Measurements from ENCODE around the gene GABRB3.

The GABRB3 gene

DNA sequence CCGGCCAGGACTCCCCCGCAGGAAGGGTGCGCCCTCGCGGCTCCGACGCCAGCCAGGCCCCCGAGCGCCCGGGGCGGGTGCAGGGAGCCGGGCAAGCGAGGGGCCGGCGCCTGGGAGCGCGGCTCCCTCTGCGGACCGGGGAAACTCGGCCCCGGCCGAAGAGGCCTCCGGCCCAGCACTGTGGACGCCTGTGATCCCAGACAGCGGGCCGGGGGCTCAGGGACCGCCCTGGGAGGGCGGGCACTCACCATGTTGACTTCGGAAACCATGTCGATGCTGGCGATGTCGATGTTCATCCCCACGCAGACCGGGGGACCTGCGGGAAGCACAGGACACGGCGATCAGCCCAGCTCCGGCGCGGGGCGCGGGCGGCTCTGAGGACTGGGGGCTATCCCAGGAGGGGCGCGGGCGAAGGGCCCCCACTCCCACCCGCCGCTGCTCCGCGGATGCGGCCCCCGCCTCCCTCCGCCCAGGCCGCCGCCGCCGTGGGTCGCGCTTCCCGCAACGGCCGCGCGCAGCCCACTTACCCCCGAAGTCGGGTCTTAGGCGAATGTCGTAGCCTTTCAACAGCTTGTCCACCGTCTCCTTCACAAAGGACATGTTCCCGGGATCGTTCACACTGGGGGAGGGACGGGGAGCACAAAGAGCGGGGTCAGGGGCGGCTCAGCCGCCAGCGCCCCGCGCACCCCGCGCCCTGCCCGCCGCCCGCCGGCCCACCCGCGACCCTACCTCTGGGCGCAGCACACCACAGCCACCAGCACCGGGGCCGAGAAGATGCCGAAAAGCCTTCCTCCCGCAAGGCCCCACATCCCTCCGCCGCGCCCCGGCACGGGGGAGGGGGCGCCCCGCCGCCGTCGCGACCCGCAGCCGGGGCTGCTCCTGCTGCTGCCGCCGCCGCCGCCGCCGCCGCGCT, at the start of gene GABRB3:
TSS of gene GABRB3 (minus strand) at position 913 of the 913 bp plus-strand sequence.
- DNase-seq (ENCODE audit: low spot score), result no peak

DNA sequence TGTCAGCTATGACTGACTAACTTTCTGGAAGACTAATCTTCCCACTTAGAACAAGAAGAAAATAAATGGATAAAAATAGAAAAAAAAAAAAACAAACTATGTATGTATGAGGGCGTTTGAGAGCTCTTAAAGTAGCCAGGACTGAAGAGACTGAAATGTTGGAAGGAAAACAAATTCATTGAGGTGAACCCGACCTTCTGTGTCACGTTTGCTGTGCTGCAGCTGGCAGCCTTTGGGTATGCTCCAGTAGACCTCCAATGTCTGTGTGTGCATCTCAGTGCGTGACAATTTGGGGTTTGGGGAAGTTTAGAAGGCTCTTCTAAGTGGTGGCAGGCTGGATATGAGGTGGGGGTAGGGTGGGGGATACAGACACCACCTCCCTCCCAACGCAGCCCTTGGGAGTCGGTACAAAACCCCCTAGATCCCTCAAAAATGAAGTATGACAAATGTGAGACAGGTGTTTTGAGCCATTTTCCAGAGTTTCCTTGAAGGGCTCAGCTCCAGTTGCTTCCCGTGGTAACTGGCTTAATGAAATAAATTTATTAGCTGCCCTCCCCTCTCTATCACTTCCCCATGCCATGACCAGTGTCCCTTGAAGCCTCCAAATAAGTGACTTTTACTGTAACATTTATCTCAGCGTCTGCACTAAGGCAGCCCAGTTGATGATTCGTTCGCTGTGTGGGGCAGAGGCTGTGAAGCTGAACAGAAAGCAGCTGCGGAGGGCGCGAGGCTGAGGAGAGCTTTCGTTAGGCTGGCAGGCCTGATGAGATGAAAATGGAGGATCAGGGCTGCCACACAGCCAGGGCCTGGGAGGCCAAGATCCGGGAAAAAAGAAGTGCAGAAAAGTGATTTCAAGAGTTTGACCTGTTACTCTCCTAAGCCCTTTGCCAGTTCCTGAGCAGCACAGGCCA, 34.9 kb upstream of the GABRB3 start:
- DNase-seq (ENCODE audit: low spot score), result no peak

DNA sequence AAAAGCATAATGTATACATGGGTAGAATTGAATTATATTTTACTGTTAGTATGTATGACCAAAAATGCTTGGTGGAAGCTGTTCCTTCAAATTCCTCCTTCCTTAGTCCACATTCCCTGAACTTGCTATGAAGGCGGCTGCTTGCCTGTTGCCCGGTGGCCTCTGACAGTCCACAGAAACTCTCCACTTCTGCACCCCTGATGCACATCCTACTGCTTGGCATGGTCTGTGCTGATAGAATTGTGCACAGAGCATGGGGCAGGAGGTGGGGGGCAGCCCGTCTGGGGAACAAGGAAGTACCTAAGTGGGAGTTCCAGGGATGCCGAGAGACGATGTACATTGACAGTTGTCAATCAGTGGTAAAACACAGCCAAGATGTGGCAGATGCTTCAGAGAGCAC, 33.7 kb upstream of the GABRB3 start:
- no peak for DNase-seq (ENCODE audit: low spot score)

DNA sequence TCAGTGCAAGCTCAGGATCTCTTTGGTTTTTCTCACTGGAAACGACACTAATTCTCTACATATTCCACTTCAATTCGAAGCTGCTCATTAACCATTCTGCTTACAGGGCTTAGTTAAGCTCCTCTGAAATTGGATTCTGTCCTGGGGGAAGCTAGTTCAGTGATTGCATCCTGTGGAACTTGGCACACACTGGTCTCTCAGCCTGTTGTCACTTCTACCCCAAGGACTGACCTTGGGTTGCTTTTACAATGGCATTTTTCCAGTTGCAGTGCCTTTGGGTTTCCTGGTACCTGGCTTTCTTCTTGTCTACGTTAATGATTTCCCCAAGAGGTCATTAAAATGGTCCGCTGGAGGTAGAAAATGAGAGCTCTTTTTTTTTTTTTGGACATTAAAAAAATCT, 33.3 kb upstream of the GABRB3 start:
- DNase-seq (ENCODE audit: low spot score), result no peak

DNA sequence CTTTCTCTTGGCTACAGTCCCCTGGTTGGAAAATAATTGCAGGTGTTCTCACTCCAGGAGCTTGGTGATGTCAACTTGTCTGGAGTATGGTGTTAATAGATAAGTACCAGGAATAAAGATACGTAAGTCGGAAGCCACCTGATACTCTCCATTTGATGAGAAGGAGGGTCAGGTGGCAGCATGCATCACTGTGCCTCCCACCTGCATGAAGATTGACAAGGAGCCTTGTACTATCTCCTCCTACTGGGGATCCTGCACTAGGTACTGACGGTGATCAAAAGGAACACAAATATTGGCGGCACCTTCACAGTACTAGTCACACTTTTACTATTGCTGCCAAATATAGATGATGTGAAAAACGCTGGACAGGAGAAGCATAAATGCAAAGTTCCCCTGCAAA, 32.6 kb upstream of the GABRB3 start:
- DNase-seq (ENCODE audit: low spot score), result no peak

DNA sequence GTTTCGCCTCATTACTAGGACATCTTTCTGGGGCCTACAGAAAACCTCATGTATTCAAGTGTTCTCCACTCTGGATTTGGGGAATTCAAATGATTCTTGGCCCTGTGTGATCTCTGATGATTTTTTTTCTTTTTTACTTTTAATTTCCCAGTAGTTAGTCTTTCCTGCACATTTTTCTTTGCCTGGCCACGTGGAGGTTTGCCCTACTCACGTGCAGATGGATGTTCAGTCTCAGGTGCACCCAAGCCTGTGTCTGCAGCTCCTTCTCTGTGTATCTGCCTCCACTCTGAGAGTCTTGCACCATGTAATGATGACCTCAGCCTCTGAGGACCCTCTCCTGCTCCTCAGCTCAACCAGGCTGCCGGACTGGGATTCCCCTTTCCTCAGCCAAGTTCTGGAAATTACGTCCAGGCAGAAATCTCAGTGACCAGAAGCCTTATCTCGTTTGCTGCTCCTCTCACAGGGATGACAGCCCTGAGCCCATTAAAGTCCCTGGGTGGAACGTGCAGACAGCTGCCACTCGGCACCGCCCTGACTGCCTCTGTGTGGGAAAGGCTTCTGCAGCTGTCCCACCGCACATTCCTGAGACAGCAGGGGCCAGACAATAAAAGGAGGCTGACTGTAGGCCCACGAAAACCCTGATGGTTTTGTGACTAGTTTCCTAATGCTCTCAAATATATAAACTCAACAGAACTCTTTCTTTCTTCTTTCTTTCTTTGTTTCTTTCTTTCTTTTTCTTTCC, 31.4 kb upstream of the GABRB3 start:
- DNase-seq (ENCODE audit: low spot score), result no peak

DNA sequence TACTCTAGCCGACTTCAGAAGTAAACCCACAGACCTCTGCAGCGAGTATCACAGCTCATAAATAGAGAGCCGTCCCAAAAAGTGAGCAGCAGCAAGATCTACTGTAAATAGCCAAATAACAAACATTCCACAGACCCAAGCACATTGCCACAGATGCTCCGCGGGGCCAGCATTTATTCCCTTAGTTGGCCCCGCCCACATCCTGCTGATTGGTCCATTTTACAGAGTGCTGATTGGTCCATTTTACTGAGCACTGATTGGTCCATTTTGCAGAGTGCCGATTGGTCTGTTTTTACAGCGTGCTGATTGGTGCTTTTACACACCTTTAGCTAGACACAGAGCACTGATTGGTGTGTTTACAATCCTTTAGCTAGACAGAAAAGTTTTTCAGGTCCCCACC, 17.3 kb upstream of the GABRB3 start:
- no peak for DNase-seq (ENCODE audit: low spot score)

DNA sequence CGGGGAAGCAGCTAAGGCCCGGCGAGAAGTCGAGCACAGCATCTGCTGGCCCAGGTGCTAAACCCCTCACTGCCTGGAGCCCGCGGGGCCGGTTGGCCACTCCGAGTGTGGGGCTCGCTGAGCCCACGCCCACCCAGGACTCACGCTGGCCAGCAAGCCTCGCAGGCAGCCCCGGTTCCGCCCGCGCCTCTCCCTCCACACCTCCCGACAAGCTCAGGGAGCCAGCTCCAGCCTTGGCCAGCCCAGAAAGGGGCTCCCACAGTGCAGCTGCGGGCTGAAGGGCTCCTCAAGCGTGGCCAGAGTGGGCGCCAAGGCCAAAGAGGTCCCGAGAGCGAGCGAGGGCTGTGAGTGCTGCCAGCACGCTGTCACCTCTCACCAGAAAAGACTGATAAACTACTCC, 8.9 kb upstream of the GABRB3 start:
- no peak for DNase-seq (ENCODE audit: low spot score)

DNA sequence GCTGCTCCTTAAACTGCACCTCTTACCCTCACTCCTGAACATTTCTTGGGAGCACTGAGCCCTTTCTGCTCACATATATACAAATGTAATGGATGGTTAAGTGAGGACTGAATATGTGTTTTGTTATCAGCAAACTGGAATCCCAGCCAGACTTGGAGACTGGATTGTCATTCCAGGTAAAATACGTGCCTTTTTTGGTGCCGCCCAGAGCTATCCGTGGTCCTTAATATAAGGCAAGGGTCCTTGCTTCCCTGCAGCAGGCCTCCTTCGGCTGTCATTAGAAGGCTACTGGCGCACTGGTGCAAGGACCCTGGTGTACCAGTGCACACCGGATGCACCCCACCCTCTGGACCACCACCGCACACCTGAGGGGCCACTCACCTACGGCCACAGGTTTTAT, 1.1 kb upstream of the GABRB3 start:
- DNase-seq (ENCODE audit: low spot score), result no peak

DNA sequence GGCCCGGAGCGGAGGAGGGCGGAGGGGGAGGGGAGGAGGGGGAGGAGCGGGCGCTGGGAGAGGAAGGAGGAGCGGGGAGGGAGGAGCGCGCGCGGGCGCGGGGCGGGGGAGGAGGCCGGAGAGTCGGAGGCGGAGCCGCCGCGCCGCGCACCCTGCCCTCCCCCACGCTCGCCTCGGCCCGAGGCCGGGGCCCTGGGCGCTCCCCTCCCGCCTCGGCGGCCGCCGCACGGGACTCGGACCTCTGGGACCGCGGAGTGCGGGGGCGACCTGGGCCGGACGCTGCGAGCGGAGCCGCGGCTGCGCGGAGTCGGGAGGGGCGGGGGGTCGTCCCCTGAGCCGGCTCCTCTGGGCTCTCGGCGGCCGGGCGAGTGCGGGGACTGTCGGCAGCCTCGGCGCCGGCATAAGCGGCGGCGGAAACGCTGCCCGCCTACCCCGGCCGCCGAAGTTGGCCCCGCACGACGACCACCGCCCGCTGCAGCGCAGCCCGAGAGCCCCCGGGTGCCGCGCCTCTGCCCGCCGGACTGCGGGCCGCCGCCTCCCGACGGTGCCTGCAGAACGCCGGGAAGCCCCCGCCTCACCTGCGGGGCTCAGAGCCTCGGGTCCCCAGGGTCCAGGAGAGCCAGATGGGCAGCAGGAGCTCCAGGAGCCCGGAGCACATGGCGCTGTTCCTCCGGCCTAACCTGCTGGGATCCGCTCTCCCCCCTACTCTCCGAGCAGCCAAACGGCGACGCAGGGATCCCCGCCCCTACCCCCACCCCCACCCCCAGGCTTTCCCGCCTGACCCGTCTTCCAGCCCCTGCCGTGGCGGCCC, 406 bp upstream of the GABRB3 start:
- no peak for DNase-seq (ENCODE audit: low spot score)

DNA sequence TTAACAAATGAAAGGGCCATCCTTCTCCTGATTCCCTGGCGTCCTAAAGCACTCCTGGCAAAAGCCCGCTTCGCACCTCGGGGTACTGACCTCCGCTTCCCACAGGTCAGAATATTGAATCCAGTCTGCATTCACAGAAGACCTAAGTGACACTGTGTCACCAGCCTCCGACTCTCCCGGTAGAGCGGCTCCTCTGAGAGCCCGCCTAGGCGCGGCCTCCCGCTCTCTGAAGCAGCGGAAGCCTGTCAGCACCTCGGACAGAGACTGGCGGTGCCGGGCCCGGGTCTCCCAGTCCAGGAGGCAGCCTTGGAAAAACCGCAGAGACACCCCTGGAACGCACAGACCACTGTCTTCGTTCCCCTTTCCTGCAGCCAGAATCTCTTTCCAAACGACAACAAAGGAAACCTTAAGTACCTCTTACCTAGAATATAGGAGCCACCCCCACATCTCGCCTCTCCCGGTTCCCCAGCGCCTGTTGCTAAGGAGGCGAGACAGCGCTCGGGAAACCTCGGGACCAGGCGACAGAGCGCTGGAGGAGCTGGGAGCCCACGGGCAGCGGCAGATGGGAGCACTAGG, 1.2 kb downstream of the GABRB3 start:
- DNase-seq (ENCODE audit: low spot score), result no peak

DNA sequence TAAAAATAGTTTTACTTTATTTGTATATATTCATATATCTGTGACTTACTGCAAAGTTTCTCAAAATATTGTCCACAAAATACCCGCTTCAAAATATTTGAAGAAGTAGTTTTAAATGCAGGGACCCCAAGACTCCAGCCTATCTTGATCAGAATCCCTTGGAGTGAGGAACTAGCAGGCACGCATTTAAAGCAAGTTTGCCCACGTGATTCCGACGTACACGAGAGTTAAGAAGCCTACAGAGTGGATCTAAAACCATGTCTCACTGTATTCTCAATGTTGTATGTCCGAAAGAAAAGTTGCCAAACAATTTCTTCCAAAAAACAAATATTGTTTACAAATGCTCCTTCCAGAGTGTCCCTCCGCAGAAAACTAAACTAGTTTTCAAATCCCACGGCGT, 1.7 kb downstream of the GABRB3 start:
- DNase-seq (ENCODE audit: low spot score), result no peak

DNA sequence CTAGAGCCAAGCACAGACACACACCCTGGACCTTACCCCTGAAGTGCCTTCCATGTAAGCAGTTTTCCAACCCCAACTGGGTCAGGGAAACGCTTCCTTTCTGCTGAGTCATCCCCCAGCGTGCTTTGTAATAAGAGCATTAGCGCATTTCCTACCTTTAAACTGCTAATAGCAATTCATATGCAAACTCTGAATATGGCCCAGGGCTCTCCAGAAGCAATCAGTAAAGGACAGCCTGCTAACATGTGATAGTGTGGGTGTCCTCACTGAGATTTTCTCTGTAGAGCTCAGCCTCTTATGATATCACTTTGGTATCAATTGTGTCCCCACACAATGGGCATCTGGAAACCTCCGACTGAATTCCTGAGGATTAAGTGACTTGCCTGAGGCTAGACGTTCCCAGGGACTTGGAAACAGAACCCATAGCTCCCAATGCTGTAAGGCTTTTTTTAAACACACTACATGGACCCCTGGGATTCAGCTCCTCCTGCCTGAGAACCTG, 5.6 kb downstream of the GABRB3 start:
- DNase-seq (ENCODE audit: low spot score), result no peak

DNA sequence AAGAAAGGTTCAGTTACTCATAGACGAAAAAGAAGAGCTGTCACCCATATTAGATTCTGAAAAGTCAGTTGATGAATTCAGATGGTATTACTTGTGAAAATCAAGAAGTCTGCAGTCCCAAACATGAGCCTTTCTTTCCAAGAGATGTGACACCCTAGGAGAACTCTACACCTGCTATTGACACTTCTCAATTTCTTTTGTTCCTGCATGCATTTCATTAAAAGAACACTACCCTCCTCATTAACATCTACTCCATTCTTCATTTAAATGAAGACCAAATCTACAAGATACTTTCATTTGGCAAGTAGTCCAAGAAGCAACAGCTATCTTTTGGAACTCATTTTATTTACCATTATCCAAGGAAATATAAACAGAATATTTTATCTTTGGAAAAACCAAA, 6.6 kb downstream of the GABRB3 start:
- DNase-seq (ENCODE audit: low spot score), result no peak

DNA sequence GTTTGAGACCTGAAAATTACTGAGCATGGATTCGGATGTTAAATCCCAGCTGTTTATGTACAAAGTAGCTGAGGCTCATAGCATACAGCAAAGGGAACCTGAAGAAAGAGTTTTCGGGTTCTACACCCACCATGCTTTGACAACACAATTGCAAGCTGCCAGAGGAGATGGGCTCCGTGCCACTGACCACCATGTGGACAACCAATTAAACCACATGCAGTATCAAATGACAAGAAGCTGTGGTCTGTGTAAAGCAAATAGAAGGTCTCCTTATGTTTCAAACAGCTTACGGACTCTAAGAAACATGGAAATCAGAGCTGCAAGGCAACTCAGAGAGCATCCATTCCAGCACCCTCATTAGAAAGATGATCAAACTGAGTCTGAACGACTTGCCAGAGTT, 12.9 kb downstream of the GABRB3 start:
- no peak for DNase-seq (ENCODE audit: low spot score)

DNA sequence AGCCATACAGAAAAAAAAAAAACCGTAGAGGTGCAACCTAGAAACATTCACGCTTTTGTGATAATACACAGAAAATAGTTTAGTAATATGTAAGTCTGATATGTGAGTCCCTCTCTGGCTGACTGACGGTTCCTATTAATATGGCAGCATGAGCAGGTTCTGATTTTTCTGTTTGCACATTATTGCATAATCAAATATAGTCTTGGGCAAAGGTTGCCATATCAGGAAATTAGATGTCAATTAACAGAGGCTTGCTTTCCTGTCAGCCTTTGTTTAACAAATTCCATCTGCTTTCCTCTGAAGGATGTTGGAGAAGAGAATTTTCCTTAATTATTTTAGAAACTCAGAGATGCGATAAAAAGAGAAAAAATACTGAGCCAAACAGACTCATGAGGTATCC, 14.8 kb downstream of the GABRB3 start:
- no peak for DNase-seq (ENCODE audit: low spot score)

DNA sequence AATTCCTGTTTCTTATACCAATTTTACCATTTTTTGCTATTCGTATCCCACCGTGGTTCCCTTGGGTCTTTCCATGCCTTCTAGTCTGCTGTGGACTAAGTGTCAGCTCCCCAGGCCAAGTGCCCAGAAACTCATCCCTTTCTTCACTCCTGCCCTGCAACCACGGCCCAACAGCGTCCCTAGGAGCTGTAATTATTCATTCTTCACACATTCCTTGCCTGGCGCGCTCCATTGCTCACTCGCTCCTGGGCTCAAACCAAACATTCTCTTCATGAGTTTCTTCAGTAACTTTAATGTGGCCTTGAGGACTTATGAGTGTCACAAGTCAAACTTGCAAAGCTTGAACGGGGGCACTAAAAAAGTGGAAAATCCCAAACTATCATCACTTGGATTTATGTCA, 15.7 kb downstream of the GABRB3 start:
- DNase-seq (ENCODE audit: low spot score), result no peak

DNA sequence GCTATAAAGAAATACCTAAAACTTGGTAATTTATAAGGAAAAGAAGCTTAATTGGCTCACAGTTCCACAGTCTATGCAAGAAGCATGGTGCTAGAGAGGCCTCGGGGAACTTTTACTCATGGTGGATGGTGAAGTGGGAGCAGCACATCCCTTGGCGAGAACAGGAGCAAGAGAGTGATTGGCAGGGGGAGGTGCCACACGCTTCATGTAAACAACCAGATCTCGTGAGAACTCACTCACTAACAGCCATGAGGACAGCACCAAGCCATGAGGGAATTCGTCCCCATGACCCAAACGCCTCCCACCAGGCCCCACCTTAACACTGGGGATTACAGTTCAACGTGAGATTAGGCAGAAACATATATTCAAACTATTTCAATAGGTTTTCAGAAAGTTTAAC, 28.0 kb downstream of the GABRB3 start:
- no peak for DNase-seq (ENCODE audit: low spot score)

DNA sequence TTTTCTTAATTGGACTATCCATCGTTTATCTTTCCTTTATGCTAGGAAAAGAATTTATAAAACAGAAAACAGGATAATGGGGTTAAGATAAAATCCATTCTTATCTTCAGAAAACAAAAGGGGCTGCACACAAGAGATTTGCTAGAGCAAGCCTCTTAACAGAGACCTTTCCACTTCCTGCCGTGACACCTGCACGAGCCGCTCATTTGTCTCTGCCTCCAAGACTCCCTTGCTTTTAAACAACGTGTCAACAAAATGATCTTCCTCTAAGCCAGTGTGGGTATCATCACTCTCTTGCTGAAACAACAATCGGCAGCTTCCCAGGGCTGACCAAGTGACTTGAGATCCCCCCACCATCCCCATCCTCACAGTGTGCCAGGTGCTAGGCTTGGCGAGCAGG, 33.1 kb downstream of the GABRB3 start:
- DNase-seq (ENCODE audit: low spot score), result no peak

DNA sequence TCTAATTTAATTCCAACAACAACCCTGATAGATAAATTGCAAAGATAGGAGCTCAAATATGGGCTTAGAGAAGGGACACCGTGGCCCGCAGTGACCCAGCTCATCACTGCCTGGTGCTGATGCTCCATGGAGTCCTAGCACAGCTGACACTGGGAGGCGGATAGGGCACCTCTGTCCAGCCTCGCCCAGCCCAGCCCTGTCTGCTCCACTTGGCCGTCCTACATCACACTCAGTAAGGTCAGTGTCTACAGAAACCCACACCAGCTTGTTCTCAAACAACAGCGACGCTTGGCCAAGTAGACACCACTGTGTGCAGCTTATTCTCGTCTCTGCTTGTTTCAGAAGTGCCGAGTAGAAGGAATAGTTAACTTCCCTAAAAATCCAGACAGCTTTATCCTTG, 33.9 kb downstream of the GABRB3 start:
- DNase-seq (ENCODE audit: low spot score), result no peak

Measured in hematopoietic multipotent progenitor cell treated with erythropoietin and hydrocortisone succinate and interleukin-3 and kit ligand, for 15 days (in vitro differentiated cells).